Progenitor cell of endocrine pancreas (in vitro differentiated cells): ENCODE data around the gene SGCD. TPM values are rescaled to one million over a fixed set of nuclear protein-coding genes. Genes with fewer than 3 reads are reported as not detected.

Experiments used
- DNase-seq: peaks from one replicate; pipeline ENCODE4 v3.0.0; 2021; ENCODE audit warnings: low spot score; ENCODE audit not compliant: unreplicated experiment
- H3K27ac Mint-ChIP-seq: 2 replicates; pipeline ENCODE4 v1.8.0; 2021; ENCODE audit warnings: mild to moderate bottlenecking, moderate library complexity, mixed read lengths
- H3K27me3 Mint-ChIP-seq: 2 replicates; pipeline ENCODE4 v1.8.0; 2021; ENCODE audit warnings: mixed read lengths
- H3K36me3 Mint-ChIP-seq: 2 replicates; pipeline ENCODE4 v1.8.0; 2022; ENCODE audit warnings: mixed read lengths; ENCODE audit not compliant: insufficient read depth
- H3K4me1 Mint-ChIP-seq: 2 replicates; pipeline ENCODE4 v1.8.0; 2021; ENCODE audit warnings: low read depth, mixed read lengths
- H3K4me3 Mint-ChIP-seq: 2 replicates; pipeline ENCODE4 v1.8.0; 2021; ENCODE audit warnings: low read depth, mild to moderate bottlenecking, moderate library complexity, mixed read lengths
- H3K9me3 Mint-ChIP-seq: 2 replicates; pipeline ENCODE4 v1.8.0; 2021; ENCODE audit warnings: low read depth, mixed read lengths
- total RNA-seq: library from RNA; stranded (reverse); gene quantifications from 2 replicates; pipeline ENCODE4 v1.2.1, GENCODE V29; 2021
- TF ChIP-seq, protein P1 (sequence below): fragments of 200-600 bp; sonication (generic); IDR thresholded peaks from one replicate; pipeline ENCODE4 v1.5.0; 2021; ENCODE audit warnings: antibody characterized with exemption, mild to moderate bottlenecking; ENCODE audit not compliant: unreplicated experiment

The SGCD gene
- total RNA-seq, 1 donor from 2014 or later: 5.9 TPM

DNA sequence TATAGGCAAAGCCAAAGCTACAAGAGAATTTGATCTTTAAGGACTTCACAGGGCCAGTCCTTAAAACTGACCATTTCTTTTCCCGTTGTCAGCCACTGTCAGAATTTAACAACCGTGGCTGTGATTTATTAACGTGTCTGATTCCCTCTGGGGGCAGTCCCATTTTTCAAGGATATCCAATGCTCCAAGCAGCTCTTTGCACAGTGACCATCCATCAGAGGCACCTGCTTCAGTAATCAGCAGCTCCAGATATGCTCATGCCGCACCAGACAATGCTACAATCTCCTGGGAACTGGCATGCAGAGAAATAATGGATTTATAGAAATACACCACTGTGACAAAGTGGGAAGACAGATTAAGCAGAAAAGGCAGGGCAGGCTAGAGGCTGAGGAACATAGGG, 359.8 kb downstream of the SGCD start:
- peak overlapping the region; percentile 51 for H3K27ac Mint-ChIP-seq
- peaks cover 52% of the 10 kb centered on the region for H3K4me1 Mint-ChIP-seq
- H3K4me3 Mint-ChIP-seq: no peak overlapping the region
- H3K36me3 Mint-ChIP-seq: no peaks in the 10 kb centered on the region
- no peak for DNase-seq
- no peaks in the 10 kb centered on the region for H3K27me3 Mint-ChIP-seq
- no peaks in the 10 kb centered on the region for H3K9me3 Mint-ChIP-seq
- TF ChIP-seq, protein P1, sequence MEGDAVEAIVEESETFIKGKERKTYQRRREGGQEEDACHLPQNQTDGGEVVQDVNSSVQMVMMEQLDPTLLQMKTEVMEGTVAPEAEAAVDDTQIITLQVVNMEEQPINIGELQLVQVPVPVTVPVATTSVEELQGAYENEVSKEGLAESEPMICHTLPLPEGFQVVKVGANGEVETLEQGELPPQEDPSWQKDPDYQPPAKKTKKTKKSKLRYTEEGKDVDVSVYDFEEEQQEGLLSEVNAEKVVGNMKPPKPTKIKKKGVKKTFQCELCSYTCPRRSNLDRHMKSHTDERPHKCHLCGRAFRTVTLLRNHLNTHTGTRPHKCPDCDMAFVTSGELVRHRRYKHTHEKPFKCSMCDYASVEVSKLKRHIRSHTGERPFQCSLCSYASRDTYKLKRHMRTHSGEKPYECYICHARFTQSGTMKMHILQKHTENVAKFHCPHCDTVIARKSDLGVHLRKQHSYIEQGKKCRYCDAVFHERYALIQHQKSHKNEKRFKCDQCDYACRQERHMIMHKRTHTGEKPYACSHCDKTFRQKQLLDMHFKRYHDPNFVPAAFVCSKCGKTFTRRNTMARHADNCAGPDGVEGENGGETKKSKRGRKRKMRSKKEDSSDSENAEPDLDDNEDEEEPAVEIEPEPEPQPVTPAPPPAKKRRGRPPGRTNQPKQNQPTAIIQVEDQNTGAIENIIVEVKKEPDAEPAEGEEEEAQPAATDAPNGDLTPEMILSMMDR: no peak

DNA sequence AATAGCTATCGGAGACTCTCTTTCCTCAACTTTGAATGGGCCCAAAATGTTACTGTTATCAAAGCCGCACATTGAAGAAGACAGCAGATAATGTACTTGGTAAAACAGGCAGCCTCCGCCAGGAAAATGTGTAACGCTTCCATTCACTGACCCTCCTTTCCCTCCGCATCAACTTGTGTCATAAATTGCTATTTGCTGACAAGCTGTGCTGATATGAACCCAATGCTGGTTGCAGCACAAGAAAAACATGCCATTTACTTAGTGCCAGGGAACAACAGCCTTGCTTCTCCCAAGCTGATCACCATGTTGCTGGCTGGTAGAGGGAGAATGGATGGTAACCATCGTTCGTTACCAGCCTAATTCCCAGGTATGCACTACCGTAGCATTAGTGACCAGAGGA, 360.6 kb downstream of the SGCD start:
- H3K27ac Mint-ChIP-seq: peak overlapping the region; percentile 51
- H3K9me3 Mint-ChIP-seq: no peaks in the 10 kb centered on the region
- no peak for DNase-seq
- no peaks in the 10 kb centered on the region for H3K36me3 Mint-ChIP-seq
- H3K4me3 Mint-ChIP-seq: no peak overlapping the region
- no peaks in the 10 kb centered on the region for H3K27me3 Mint-ChIP-seq
- TF ChIP-seq, protein P1: no peak
- H3K4me1 Mint-ChIP-seq: peaks cover 51% of the 10 kb centered on the region

DNA sequence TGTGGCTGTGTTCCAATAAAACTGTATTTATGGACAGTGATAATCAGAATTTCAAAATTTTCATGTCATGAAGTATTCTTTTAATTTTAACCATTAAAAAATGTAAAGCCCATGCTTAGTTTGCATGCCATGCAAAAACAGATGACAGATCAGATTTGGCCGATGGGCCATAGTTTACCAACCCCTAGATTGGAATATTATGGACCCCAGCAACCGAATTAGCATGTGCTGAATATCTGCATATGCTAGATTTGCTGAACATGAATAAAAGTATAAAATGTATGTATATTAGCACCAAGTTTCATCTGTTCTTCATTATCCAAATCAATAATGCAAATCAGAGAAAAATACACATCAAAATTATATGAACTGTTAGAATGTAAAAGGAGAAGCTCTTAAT, 364.6 kb downstream of the SGCD start:
- Mint-ChIP-seq H3K36me3 (no peaks in the 10 kb centered on the region), H3K27ac (no peak overlapping the region), H3K9me3 (no peaks in the 10 kb centered on the region), H3K4me1 (peaks cover 45% of the 10 kb centered on the region), H3K4me3 (no peak overlapping the region), H3K27me3 (no peaks in the 10 kb centered on the region)
- TF ChIP-seq, protein P1: no peak
- no peak for DNase-seq

DNA sequence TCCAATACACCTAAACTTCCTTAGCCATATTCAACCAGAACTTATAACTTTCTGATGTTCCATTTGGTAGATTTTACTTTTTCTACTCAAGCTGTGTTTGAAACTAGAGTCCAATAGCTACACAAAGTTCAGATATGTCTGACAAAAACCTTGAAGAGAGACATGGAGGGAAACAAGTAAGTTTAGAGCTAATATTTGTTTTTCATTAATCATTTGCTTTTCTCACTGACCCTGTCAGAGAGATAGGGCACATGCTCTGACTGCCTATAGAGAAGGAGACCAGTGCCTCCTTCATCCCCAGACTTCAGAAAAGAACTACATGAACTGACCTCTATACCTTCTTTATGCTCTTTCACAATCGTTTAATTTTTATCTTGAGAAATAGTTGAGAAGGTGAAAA, 366.1 kb downstream of the SGCD start:
- Mint-ChIP-seq H3K4me3 (peak overlapping the region; percentile 27), H3K4me1 (peaks cover 30% of the 10 kb centered on the region), H3K9me3 (no peaks in the 10 kb centered on the region), H3K36me3 (no peaks in the 10 kb centered on the region), H3K27ac (peak overlapping the region; percentile 89), H3K27me3 (no peaks in the 10 kb centered on the region)
- DNase-seq: no peak
- TF ChIP-seq, protein P1: no peak

DNA sequence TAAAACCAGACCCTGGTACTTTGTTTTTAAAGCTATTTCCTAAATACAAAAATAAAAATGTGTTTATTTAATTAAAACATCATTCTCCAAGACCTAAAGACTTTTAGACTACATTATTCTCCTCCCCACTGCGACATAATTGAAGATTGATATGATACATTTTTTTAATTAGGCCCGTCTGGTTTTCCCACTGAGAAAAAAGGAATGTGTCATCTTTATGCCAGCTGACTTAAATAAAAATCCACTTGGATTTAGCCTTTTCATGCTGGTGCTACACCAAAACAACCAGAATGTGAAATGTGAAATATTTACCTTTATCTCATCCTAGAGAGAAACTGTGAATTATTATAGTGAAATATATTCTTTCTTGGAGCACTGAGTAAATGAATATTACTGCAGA, 367.6 kb downstream of the SGCD start:
- DNase-seq: no peak
- Mint-ChIP-seq H3K4me3 (no peak overlapping the region), H3K27me3 (no peaks in the 10 kb centered on the region), H3K4me1 (peaks cover 35% of the 10 kb centered on the region), H3K9me3 (no peaks in the 10 kb centered on the region), H3K36me3 (no peaks in the 10 kb centered on the region), H3K27ac (no peak overlapping the region)
- TF ChIP-seq, protein P1: no peak
